Skeletal muscle satellite cell (primary cell): ENCODE data around the gene DOCK2.

Experiments used
- H3K27me3 ChIP-seq: 2 replicates; pipeline ENCODE4 v1.7.0; 2013; ENCODE audit warnings: low read length; ENCODE audit not compliant: control insufficient read depth, insufficient read depth
- H3K36me3 ChIP-seq: 2 replicates; pipeline ENCODE4 v1.7.0; 2013; ENCODE audit warnings: mild to moderate bottlenecking, control low read depth, low read length; ENCODE audit not compliant: insufficient read depth
- H3K4me1 ChIP-seq: 2 replicates; pipeline ENCODE4 v1.7.0; 2013; ENCODE audit warnings: low read length; ENCODE audit not compliant: control insufficient read depth, insufficient read depth
- H3K4me2 ChIP-seq: 2 replicates; pipeline ENCODE4 v1.7.0; 2013; ENCODE audit warnings: mild to moderate bottlenecking, low read length
- H3K4me3 ChIP-seq: 2 replicates; pipeline ENCODE4 v1.7.0; 2013; ENCODE audit warnings: low read length
- H3K9ac ChIP-seq: 2 replicates; pipeline ENCODE4 v1.7.0; 2013; ENCODE audit warnings: mild to moderate bottlenecking, low read depth, low read length, moderate library complexity
- H3K9me3 ChIP-seq: replicated peaks from 2 replicates; pipeline ENCODE4 v1.7.0; 2013; ENCODE audit warnings: mild to moderate bottlenecking, control low read depth, low read length

Gene DOCK2

GRCh38 chr5:169728418-169728817 lies 91.3 kb downstream of the DOCK2 start:
- H3K4me1 ChIP-seq = no peaks in the 10 kb centered on the region
- H3K4me3 ChIP-seq = no peak overlapping the region
- no peaks in the 10 kb centered on the region for H3K36me3 ChIP-seq
- H3K27me3 ChIP-seq = no peaks in the 10 kb centered on the region
- H3K4me2 ChIP-seq = no peak overlapping the region
- no peak overlapping the region for H3K9ac ChIP-seq
- H3K9me3 ChIP-seq = no peaks in the 10 kb centered on the region

- Histone ChIP-seq H3K9me3 (no peaks in the 10 kb centered on the region), H3K36me3 (no peaks in the 10 kb centered on the region), H3K4me1 (no peaks in the 10 kb centered on the region), H3K4me3 (no peak overlapping the region), H3K9ac (no peak overlapping the region), H3K4me2 (no peak overlapping the region), H3K27me3 (no peaks in the 10 kb centered on the region)
Observed at GRCh38 chr5:169731221-169731620, 94.1 kb downstream of the DOCK2 start.

GRCh38 chr5:169732841-169733240 lies 95.8 kb downstream of the DOCK2 start:
- Histone ChIP-seq H3K4me1 (no peaks in the 10 kb centered on the region), H3K27me3 (no peaks in the 10 kb centered on the region), H3K4me2 (no peak overlapping the region), H3K4me3 (no peak overlapping the region), H3K9ac (no peak overlapping the region), H3K9me3 (no peaks in the 10 kb centered on the region), H3K36me3 (no peaks in the 10 kb centered on the region)

GRCh38 chr5:169735913-169736312 lies 98.8 kb downstream of the DOCK2 start:
- Histone ChIP-seq H3K27me3 (no peaks in the 10 kb centered on the region), H3K4me2 (no peak overlapping the region), H3K9me3 (no peaks in the 10 kb centered on the region), H3K4me3 (no peak overlapping the region), H3K4me1 (no peaks in the 10 kb centered on the region), H3K9ac (no peak overlapping the region), H3K36me3 (no peaks in the 10 kb centered on the region)

GRCh38 chr5:169736653-169737052 lies 99.6 kb downstream of the DOCK2 start:
- H3K4me3 ChIP-seq = no peak overlapping the region
- no peak overlapping the region for H3K4me2 ChIP-seq
- no peaks in the 10 kb centered on the region for H3K4me1 ChIP-seq
- no peaks in the 10 kb centered on the region for H3K36me3 ChIP-seq
- no peak overlapping the region for H3K9ac ChIP-seq
- H3K9me3 ChIP-seq = no peaks in the 10 kb centered on the region
- H3K27me3 ChIP-seq = no peaks in the 10 kb centered on the region

GRCh38 chr5:169740435-169740834 lies 103.4 kb downstream of the DOCK2 start:
- no peaks in the 10 kb centered on the region for H3K36me3 ChIP-seq
- no peak overlapping the region for H3K9ac ChIP-seq
- peaks cover 21% of the 10 kb centered on the region for H3K4me1 ChIP-seq
- no peaks in the 10 kb centered on the region for H3K9me3 ChIP-seq
- H3K4me3 ChIP-seq = no peak overlapping the region
- H3K27me3 ChIP-seq = no peaks in the 10 kb centered on the region
- no peak overlapping the region for H3K4me2 ChIP-seq

- no peak overlapping the region for H3K4me3 ChIP-seq
- no peaks in the 10 kb centered on the region for H3K27me3 ChIP-seq
- H3K36me3 ChIP-seq = no peaks in the 10 kb centered on the region
- H3K4me2 ChIP-seq = peak overlapping the region; percentile 57
- H3K9ac ChIP-seq = no peak overlapping the region
- H3K9me3 ChIP-seq = no peaks in the 10 kb centered on the region
- H3K4me1 ChIP-seq = peaks cover 29% of the 10 kb centered on the region
Observed at GRCh38 chr5:169742771-169743296, 105.8 kb downstream of the DOCK2 start.

GRCh38 chr5:169744336-169744735 lies 107.3 kb downstream of the DOCK2 start:
- Histone ChIP-seq H3K9ac (no peak overlapping the region), H3K27me3 (no peaks in the 10 kb centered on the region), H3K9me3 (no peaks in the 10 kb centered on the region), H3K4me1 (peaks cover 29% of the 10 kb centered on the region), H3K36me3 (no peaks in the 10 kb centered on the region), H3K4me2 (no peak overlapping the region), H3K4me3 (no peak overlapping the region)

GRCh38 chr5:169745441-169746146 lies 108.5 kb downstream of the DOCK2 start:
- Histone ChIP-seq H3K4me1 (peaks cover 29% of the 10 kb centered on the region), H3K36me3 (no peaks in the 10 kb centered on the region), H3K27me3 (no peaks in the 10 kb centered on the region), H3K9ac (no peak overlapping the region), H3K4me3 (no peak overlapping the region), H3K9me3 (no peaks in the 10 kb centered on the region), H3K4me2 (no peak overlapping the region)

GRCh38 chr5:169746147-169746694 lies 109.1 kb downstream of the DOCK2 start:
- H3K27me3 ChIP-seq = no peaks in the 10 kb centered on the region
- no peaks in the 10 kb centered on the region for H3K36me3 ChIP-seq
- peaks cover 29% of the 10 kb centered on the region for H3K4me1 ChIP-seq
- no peak overlapping the region for H3K4me3 ChIP-seq
- H3K4me2 ChIP-seq = no peak overlapping the region
- H3K9ac ChIP-seq = no peak overlapping the region
- H3K9me3 ChIP-seq = no peaks in the 10 kb centered on the region

- H3K4me3 ChIP-seq = no peak overlapping the region
- H3K36me3 ChIP-seq = no peaks in the 10 kb centered on the region
- H3K4me2 ChIP-seq = no peak overlapping the region
- peaks cover 16% of the 10 kb centered on the region for H3K4me1 ChIP-seq
- no peak overlapping the region for H3K9ac ChIP-seq
- H3K27me3 ChIP-seq = no peaks in the 10 kb centered on the region
- H3K9me3 ChIP-seq = no peaks in the 10 kb centered on the region
Observed at GRCh38 chr5:169748174-169748573, 111.1 kb downstream of the DOCK2 start.

- H3K36me3 ChIP-seq = no peaks in the 10 kb centered on the region
- H3K27me3 ChIP-seq = no peaks in the 10 kb centered on the region
- H3K4me3 ChIP-seq = no peak overlapping the region
- H3K4me2 ChIP-seq = no peak overlapping the region
- H3K9ac ChIP-seq = no peak overlapping the region
- peaks cover 22% of the 10 kb centered on the region for H3K4me1 ChIP-seq
- no peaks in the 10 kb centered on the region for H3K9me3 ChIP-seq
Observed at GRCh38 chr5:169749295-169749694, 112.2 kb downstream of the DOCK2 start.
